ENCODE data around the gene SERPINB7.

SERPINB7 gene

GRCh38 chr18:63850020-63850419 lies 74.8 kb downstream of the SERPINB7 start:
- DNase-seq, result peak; percentile 41 to 60

DNA sequence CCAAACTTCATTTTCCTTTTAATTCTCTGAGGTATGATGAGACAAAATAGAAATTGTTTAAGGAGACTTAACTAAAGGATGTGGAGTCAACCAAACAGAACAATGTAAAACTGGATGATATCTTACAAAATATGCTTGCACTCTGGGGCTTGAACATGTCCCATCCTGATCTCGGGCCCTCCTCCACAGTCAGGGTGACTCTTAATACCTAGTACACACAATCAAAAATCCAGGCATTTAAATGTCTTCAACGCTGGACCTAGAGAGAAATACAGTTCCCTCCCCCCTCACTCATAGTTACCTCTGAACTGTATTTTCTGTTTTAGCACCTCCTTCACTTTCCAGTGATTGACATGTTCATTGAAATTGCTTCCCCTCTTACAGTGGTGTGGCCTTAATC lies 75.4 kb downstream of the SERPINB7 start:
- DNase-seq, result no peak
